HTR-8/SVneo (cell line): ENCODE data around the gene ARRB2.
A peak's percentile ranks its signal among the peaks of the same experiment; 100 is the strongest.
"Not testable (repeated sequence)": the region's sequence is repeated elsewhere in the genome, so short reads cannot be mapped to it uniquely, and the experiment has no call there.

Experiments
- DNase-seq: peaks from one replicate; pipeline ENCODE4 v3.0.0; 2011; ENCODE audit warnings: low spot score, mixed read lengths; ENCODE audit not compliant: insufficient read length
- FAIRE-seq: peaks from 2 replicates; lab custom pipeline; 2011; peaks lifted over from hg19 to GRCh38; lab: Jason Lieb, UNC

Gene ARRB2

GRCh38 chr17:4699401-4700056 is 10.9 kb upstream of the ARRB2 start:
- DNase-seq, FAIRE-seq: not testable (repeated sequence)

DNA sequence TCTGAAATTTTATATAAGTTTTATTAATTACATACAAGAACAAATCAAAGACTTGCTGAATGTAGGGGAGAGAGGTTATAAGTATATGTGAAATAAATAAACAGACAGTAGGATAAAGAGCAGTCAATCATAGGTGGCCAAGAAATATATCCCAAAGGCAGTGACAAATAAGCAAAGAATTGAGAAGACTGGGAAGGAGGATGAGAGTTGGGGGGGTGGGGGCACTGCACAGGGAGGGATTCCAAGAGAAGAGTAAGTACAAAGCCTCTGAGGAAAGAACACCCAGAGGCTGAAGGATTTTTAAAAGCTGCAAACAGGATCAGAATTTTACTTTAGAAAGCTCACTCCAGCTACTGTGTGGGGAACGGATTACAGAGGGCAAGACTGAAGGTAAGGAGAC is 9.3 kb upstream of the ARRB2 start:
- FAIRE-seq (no peak), DNase-seq (no peak)

GRCh38 chr17:4703330-4703691 is 7.1 kb upstream of the ARRB2 start:
- no peak for FAIRE-seq
- no peak for DNase-seq

DNA sequence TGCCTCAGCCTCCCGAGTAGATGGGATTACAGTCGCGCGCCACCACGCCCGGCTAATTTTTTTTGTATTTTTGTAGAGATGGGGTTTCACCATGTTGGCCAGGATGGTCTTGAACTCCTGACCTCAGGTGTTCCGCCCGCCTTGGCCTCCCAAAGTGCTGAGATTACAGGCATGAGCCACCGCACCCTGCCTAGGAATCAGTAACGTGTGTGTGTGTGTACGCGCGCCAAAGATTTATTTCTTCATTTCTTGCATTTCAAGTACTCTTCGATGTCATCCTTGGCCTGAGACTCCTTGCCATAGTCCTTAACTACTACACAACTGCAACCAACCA is 5.9 kb upstream of the ARRB2 start:
- not testable (repeated sequence) for FAIRE-seq, DNase-seq

DNA sequence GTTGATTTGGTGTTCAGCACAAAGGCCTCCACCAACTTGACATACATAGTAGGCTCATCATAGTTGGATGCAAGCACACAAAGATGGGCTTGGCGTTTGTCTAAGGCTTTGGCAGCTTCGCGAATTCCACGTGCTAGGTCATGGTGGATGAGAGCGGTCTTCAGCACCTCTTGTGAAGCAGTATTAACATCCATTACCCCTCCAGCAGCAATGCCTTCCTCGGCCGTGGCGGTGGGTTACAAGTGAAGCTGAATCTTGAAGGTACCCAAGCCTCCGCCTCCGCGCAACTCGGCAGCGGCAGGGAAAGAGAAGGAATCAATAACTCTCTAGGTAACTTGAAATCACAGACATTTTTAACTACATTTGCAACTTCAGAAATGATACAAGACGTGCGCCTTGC is 5.4 kb upstream of the ARRB2 start:
- FAIRE-seq (peak; percentile 31), DNase-seq (no peak)

DNA sequence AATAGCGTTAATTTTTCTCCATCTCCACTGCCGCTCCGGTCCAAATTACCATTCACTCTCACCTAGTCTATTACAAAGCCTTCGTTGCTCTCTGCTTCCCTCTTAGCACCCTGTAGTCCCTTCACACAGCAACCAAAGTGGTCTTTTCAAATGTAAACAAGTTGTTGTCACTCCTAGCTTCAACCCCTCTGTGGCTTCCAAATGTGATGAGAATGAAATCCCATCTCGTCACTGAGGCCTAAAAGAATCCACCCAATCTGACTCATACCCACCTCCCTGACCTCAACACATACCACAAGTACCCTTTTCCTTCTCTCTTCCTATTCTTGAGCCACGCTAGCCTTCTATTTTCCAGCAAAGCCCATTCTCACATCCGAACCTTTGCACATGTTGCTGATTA is 4.3 kb upstream of the ARRB2 start:
- peak; percentile 58 for FAIRE-seq

DNA sequence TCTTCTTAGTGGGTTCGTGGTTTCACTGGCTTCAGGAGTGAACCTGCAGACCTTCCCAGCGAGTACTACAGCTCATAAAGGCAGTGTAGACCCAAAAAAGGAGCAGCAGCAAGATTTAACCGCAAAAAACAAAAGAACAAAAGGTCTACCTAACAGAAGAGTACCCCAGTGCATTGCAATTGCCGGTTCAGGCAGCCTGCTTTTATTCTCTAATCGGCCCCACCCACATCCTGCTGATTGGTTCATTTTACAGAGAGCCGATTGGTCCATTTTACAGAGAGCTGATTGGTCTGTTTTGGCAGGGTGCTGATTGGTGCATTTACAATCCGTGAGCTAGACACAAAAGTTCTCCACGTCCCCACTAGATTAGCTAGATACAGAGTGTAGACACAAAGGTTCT is 2.0 kb upstream of the ARRB2 start:
- FAIRE-seq, result no peak
- no peak for DNase-seq

More for the DNA sequence above, 4.3 kb upstream of the ARRB2 start:
- no peak for DNase-seq

DNA sequence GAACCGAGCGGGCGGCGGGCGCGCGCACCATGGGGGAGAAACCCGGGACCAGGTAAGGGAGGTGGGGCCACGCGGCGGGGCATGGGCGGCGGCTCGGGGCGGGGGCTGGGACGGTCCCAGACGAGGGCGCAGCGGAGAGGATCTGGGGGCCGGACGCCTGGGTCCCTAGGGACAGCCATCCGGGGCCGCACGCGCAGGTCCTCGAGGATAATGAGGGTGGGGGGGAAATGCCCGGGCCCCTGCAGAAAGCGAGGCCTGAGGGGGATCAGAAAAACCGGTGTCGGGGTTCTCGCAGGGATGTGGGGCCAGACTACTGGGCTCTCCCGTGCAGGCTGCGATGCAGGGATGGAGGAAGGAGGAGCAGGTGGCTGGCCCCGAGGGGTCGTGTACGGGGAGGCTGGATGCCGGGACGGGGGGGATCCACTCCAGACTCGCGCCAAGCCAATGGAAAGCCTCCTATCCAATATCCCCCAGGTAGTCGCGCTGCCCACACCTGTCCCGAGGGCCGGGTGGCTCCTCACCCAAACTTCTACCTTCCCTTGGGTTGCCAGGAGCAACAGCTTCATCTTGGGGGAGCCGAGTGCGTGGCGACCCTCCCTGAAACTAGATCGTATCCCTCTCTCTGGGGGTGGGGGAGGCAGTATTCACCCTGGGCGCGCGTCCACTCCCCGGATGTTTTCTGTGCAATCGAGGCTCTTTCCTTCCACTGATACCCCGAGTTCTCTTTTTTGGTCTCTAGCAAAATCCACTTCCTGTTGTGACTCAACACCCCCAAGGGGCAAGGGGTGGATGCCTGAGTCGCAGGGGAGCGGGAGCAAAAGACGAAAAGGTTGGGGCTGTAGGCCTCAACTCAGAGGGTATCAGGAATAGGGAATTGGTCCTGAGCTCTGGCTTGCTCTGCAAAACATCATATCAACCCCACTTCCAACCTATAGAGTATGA is 532 bp downstream of the ARRB2 start:
- FAIRE-seq, result no peak
- no peak for DNase-seq

- FAIRE-seq (no peak), DNase-seq (no peak)
These were observed 1.3 kb downstream of the ARRB2 start for GRCh38 chr17:4711661-4712181.

- no peak for FAIRE-seq
These were observed 2.1 kb downstream of the ARRB2 start for GRCh38 chr17:4712526-4712925.

GRCh38 chr17:4714340-4715062 is 4.1 kb downstream of the ARRB2 start:
- FAIRE-seq, DNase-seq: not testable (repeated sequence)

More at GRCh38 chr17:4712526-4712925, 2.1 kb downstream of the ARRB2 start:
- no peak for DNase-seq

GRCh38 chr17:4715063-4715744 is 4.8 kb downstream of the ARRB2 start:
- DNase-seq, result no peak
- FAIRE-seq, result peak; percentile 78

GRCh38 chr17:4716081-4716480 is 5.6 kb downstream of the ARRB2 start:
- DNase-seq, result no peak
- FAIRE-seq, result no peak

GRCh38 chr17:4717791-4718190 is 7.4 kb downstream of the ARRB2 start:
- FAIRE-seq, result no peak
- DNase-seq, result no peak

DNA sequence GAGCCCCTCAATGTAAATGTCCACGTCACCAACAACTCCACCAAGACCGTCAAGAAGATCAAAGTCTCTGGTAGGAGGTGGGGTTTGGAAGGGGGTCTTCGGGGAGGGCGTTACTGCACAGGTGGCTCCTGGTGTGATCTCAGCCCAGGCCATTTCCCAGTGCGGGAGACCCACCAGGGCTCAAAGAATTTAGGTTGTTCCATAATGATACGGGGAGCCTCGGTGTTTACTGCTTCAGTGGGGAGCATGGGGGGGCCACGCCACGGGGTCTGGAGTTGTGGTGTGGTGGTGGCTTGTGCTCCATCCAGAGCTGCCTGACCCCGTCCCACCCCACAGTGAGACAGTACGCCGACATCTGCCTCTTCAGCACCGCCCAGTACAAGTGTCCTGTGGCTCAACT is 7.8 kb downstream of the ARRB2 start:
- no peak for FAIRE-seq
- DNase-seq, result no peak

- FAIRE-seq (no peak), DNase-seq (no peak)
These were observed 8.7 kb downstream of the ARRB2 start for GRCh38 chr17:4719146-4719545.

DNA sequence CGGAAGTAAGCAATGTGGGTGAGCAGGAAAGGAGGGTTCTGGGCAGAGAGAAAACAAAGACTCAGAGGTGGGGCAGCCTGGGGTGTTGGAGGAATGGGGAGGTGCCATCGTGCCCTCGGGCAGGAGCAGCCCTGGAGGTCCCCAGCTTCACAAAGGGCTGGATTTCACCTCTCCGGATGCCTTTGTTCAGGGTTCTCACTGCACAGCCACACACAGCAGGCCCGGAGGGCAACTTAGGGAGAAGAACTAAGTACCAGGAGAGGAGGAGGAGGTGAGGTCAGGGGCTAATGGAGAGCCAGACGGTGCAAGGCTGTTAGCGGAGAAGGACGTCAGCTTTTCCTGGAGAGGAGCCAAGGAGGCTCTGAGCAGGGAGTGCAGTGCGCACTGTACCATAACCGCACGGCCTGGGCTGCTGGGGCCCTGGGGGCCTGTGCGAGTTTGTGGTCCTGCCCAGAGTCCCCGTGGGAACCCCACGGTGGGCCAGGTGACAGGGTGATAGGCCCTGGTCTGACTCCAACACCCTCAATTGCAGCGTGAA is 9.3 kb downstream of the ARRB2 start:
- no peak for FAIRE-seq
- no peak for DNase-seq

DNA sequence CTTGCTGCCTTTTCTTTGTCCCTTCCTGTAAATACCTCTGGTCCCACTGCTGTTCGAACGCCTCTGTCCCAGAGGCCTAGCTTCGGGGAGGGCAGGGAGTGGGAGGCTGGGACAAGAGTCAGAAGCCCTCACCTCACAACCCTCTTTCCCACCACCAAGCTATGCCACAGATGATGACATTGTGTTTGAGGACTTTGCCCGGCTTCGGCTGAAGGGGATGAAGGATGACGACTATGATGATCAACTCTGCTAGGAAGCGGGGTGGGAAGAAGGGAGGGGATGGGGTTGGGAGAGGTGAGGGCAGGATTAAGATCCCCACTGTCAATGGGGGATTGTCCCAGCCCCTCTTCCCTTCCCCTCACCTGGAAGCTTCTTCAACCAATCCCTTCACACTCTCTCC is 10.4 kb downstream of the ARRB2 start:
- no peak for DNase-seq
- peak; percentile 68 for FAIRE-seq

DNA sequence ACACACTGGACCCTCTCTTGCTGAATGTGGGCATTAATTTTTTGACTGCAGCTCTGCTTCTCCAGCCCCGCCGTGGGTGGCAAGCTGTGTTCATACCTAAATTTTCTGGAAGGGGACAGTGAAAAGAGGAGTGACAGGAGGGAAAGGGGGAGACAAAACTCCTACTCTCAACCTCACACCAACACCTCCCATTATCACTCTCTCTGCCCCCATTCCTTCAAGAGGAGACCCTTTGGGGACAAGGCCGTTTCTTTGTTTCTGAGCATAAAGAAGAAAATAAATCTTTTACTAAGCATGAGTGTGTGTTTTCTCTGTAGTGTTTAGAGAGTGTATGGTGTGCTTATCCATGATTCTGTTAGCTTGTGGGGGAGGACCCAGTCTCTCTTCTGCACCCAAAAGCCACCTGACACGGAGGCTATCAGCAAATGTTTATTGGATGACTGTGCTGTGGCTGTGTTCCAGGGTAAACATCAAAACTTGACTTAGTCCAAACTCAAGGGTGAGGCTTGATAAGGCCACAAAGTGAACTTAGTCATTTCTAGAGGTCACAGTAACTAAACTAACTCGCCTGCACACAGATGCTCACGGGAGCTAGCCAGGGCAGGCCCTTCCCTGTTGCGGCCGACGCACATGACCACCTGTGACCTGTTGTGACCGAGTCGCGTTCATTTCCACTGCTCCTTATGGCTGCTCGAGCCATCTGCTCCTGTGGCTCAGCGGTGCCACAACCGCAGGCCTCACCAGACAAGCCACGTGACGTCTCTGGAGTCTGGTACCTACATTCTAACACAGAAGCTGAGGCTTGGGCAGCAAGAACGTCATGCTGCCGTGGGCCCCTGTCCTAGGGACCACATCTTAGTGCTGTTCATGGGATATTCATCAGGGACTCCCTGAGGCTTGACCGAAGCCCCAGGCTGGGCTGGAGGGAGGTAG is 11.0 kb downstream of the ARRB2 start:
- no peak for DNase-seq

More for the DNA sequence above, 11.0 kb downstream of the ARRB2 start:
- peak; percentile 85 for FAIRE-seq
